Skeletal muscle cell (primary cell): ENCODE results near the gene DEAF1.
A peak's percentile ranks its signal among the peaks of the same experiment; 100 is the strongest.

Experiments used
- DNase-seq: peaks from one replicate; pipeline ENCODE4 v3.0.0-alpha.2; 2010; ENCODE audit warnings: low read depth
- H3K4me3 ChIP-seq: 2 replicates; pipeline ENCODE4 v1.5.1; 2011; ENCODE audit warnings: low read depth, mild to moderate bottlenecking, control low read depth, low read length, moderate library complexity

The DEAF1 gene

DNA sequence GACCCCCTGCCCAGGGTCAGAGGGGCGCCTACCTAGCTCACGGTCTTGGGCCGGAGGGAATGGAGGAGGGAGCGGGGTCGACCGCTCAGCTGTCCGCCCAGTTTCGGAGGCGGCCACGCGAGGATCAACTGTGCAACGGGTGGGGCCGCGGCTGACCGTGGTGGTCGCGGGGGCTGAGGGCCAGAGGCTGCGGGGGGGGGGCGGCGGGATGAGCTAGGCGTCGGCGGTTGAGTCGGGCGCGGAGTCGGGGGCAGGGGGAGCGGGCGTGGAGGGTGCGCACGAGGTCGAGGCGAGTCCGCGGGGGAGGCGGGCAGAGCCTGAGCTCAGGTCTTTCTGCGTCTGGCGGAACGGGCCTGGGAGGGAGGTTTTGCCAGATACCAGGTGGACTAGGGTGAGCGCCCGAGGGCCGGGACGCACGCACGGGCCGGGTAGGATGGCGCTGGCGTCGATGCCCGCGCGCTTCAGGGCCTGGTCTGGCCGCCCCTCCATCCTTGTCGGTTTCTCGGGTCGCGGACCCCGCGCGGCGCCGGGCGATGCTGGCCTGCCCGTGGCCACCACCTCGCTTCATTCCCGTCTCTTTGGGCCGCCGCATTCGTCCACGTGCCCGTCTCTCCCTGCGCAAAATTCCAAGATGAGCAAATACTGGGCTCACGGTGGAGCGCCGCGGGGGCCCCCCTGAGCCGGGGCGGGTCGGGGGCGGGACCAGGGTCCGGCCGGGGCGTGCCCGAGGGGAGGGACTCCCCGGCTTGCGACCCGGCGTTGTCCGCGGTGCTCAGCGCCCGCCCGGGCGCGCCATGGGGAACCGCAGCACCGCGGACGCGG lies 58.3 kb downstream of the DEAF1 start, which contains the start of gene DRD4:
TSS of gene DRD4 (plus strand) at position 759 of the 822 bp plus-strand sequence. CDS start at position 795, 36 bp downstream.
- no peak for DNase-seq
- peak within 1 kb of the TSS; percentile 11 for H3K4me3 ChIP-seq

DNA sequence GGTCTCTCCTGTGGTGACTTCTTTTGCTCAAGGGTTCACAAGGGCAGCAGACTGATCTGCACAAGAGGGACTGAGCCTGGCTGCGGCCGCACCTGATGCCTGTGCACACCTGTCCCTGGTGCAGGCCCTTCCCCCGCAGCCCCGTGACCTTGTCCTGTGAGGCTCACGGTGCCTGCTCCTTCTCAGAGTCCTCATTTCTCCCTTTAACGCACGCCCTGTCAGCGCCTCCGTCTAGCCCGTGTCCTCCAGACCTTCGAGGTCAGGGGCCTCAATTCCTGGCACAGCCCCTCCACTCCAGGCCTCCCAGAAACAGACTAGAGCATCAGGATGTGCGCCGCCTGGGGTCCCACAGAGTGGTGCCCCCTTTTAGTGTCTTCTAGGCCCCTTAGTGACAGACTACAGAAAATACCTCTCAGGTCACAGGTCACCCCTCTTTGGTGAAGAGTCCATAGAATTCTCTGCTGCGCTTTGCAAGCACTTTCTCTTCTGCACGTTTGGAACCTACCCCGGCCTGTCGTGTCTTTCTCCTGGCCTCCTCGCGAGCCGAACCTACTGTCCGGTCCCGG lies 59.0 kb downstream of the DEAF1 start:
- no peak for DNase-seq
- no peak overlapping the region for H3K4me3 ChIP-seq

DNA sequence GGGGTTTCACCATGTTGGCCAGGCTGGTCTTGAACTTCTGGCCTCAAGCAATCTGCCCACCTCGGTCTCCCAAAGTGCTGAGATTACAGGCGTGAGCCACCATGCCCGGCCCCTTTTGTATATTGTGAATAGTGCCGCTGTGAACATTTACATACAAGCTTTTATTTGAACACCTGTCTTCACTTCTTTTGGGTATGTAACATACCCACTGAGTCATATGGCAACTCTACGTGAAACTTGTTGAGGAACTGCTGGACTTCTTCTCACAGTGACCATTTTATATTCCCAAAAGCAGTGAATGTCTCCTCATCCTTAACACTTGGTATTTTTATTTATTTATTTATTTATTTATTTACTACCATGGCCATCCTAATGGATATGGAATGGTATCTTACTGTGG lies 64.2 kb downstream of the DEAF1 start:
- DNase-seq: no peak
- no peak overlapping the region for H3K4me3 ChIP-seq

DNA sequence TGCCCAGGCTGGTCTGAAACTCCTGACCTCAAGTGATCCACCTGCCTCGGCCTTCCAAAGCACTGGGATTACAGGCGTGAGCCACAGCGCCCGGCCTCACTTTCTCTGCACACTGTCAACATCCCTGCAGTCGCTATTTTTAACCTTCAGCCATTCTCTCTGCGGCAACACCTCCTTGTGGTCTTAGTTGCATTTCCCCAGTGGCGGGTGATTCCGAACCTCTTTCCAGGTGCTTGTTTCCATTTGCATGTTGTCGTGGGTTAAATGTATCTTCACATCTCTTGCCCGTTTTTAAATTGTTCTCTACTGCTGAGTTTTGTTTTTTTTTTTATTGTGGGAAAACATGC lies 65.8 kb downstream of the DEAF1 start:
- no peak for DNase-seq
- H3K4me3 ChIP-seq: no peak overlapping the region

DNA sequence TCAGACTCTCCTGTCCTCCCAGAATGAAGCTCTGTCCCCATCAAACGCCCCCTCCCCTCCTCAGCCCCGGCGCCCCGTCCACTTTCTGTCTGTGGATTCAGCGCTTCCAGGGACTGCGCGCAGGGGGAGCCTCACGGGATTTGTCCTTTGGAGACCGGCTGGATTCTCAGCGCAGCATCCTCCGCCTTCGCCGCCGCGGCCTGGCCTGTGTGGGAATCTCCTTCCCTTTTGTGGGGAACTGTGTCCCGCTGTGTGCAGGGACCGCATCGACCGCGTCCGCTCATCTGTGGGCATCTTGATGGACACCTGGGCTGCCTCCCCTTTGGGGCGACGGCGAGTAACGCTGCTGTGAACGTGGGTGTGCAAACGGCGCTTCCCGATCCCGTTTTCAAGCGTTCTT lies 67.0 kb downstream of the DEAF1 start:
- no peak overlapping the region for H3K4me3 ChIP-seq
- DNase-seq: no peak

DNA sequence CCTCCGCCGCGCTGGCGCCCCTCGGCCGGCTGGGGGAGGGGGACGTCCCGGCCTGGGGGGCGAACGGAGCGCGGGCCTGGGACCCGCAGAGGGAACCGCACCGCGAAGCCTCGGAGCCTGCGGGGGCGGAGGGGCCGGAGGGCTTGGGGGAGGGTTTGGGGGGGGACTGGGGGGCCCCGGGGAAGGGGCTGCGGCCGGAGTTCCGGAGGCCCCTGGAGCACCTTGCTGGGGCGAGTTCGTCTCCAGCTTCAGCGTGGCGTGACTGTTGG lies 67.8 kb downstream of the DEAF1 start:
- no peak for DNase-seq
- H3K4me3 ChIP-seq: no peak overlapping the region

DNA sequence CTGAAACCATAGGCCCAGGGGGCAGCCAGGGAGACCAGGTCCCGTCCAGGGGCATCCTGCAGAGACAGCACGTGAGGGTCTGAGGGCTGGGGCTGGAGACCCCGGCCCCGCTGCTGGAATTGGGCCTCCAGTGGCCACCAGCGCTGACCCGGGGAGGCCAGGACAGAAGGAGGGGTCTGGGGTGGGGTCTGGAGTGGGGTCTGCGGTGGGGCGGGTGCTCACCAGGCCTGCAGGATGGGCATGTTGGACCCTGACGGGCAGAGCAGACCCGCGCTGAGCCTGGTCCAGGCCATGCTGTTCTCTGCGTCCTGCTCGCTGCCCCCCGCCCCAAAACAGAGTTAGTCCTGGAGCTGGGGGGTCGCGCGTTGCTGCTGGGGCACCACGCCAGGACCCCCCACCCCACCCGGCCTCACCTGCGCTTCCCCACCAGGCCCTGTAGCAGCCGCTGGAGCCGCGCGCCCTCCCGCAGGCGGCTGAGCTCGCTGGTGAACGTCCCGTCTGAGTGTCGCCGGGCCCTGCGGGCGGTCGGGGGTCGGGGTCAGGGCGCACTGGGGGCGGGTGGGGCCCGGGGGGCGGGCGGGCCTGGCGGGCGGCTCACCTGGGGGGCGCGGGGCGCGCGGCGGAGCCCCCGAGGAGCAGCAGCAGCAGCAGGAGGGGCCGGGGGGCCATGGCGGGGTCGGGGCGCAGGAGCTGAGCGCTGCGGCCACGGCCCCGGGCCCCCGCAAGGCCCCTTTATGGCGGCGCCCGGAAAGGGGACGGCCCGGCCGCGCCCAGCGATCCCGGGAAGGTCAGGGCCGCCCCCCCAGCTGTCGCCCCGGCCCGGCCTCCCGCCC lies 68.3 kb downstream of the DEAF1 start, which contains the start of gene SCT:
TSS of gene SCT (minus strand) at position 707 of the 833 bp plus-strand sequence. CDS start at position 669, 38 bp downstream.
- DNase-seq: no peak
- H3K4me3 ChIP-seq: no peak within 1 kb of the TSS

DNA sequence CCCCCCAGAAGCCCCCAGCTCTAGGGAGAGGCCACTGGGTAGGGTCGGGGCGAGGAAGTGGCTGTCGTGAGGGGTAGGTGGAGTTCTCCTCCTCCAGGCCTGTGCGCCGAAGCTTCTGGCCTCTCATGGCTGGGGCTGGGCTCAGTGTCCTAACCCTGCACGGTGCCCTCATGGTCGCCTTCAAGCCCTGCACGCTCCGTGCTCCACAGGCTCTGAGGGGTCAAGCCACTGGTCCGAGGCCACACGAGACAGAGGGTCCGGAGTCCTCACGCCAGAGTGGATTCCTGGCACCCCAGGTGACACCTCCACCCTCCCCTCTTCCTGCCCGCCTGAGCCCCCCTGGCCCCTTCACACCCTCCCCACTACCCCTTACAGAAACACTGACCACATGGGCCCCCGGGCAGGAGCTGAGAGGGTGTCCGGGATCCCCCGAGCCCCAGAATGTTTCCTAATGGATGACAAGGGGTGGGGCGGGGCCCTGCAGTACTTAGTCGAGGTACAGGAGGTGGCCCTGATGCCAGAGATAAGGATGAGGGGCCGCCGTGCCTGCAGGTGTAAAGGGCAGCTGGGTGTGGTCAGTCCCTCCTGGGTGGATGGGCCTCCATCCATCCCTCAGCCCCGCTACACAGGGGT lies 69.3 kb downstream of the DEAF1 start:
- no peak for DNase-seq
- H3K4me3 ChIP-seq: no peak overlapping the region

DNA sequence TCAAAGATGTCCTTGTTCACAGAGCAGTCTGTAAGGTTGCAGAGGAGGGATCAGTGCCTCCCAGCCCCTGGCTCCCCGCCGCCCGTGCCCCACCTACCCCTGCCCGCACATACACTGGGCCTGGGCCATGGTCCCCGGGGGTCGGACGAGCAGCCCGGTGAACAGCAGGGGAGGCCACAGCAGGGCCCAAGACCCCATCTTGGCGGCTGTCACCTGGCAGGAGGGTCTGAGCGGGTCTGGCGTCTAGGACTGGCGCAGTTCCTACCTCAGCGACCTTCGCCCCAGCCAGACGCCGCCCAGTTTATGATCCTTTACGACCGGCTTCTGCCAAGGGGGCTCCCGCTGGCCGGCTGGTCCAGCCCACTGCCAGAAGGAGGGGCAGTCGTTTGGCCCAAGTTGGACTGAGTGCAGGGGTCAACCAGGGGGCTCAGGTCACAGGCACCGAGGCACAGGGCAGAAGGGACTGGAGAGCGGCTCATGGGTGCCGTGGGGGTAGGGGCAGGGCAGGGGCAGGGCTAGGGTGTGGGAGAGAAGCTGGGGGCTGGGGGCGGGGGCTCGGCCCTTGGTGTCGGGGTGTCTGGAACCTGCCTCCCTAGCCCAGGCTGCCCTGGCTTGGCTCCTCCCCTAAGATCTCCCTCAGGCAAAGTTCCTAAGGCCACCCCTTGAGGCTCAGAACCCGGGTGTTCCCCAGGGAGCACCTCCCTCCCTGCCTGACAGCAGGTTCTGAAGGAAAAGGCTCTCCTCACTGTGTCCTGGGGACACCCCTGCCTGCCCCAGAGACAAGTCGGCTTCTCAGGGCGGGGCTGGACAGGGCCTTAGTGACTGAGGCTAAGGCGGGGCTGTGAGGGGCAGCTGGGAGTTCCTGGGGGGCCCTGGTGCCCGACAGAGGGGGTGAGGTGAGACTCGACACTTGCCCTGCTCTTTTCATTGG lies 70.1 kb downstream of the DEAF1 start, which contains the start of gene CDHR5:
TSS of gene CDHR5 (minus strand) at position 251 of the 931 bp plus-strand sequence. CDS start at position 198, 53 bp downstream.
- DNase-seq: no peak
- H3K4me3 ChIP-seq: no peak within 1 kb of the TSS

DNA sequence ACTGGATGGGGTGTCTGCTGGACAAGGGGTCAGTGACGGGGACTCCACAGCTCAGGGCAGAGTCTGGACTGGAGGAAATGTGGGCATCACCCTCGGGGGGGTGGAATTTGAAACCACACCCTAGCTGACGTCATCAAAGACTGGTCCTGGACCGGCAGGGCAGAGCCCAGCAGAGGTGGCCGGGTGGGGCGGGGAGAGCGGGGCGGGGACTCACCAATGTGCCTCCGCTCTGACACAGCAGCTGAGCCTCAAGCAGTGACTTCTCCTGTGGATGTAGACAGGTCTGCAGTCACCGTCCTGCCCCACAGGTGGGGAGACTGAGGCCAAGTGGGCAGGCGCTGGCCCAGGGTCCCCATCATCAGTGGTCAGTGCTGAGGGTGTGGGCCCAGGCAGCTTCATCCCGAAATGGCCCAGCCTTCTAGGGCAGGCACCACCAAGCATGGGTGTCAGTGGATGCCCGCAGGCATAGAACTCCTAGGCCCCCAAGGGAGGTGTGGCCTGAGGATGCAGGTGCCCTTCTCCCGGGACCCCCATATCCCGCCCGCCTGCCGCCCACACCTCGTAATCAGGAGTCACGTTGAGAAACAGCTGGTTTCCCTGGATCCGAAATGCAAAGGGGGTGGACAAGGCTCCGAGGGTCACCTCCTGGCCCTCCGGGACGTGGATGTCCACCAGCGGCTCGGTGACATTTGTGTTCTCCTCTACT lies 70.9 kb downstream of the DEAF1 start:
- no peak overlapping the region for H3K4me3 ChIP-seq

DNA sequence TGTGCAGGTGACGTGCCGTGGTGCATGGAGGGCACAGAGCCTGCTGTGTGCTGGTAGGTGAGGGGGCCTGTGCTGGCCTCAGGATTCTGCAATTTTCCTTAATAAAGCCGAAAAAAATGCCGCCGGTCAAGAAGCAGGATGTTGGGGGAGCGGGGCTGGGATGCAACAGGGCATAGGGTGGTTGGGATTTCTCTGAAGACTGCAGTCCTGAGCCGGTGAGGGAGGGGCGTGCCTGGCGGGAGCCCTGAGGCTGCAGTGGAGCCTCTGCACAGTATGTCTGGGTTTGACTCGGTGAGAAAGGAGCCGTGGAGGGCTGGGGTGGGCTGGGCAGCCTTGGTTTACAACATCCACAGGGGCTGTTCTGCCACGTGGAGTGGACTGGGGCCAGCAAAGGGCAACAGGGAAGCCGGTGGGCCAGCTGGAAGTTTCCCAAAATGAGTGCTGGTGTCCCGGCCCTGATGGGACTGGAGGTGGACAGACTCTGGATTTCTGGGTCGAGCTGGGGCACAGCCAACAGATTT lies 71.6 kb downstream of the DEAF1 start:
- DNase-seq: no peak
- H3K4me3 ChIP-seq: no peak overlapping the region

More for the DNA sequence above, 70.9 kb downstream of the DEAF1 start:
- DNase-seq: no peak

DNA sequence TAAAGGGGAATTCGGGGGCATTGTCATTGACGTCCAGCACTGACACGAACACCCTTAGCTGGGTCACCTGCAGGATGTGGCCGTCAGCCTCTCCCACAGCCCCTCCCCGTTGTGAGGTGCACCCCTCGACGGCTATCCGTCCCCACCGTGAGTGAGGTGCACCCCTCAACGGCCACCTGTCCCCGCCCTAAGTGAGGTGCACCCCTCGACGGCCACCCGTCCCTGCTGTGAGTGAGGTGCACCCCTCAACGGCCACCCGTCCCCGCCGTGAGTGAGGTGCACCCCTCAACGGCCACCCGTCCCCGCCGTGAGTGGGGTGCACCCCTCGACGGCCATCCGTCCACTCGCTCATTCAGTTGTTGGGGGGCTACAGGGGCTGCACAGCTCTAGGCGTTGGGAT lies 73.2 kb downstream of the DEAF1 start:
- no peak for DNase-seq
- H3K4me3 ChIP-seq: no peak overlapping the region

DNA sequence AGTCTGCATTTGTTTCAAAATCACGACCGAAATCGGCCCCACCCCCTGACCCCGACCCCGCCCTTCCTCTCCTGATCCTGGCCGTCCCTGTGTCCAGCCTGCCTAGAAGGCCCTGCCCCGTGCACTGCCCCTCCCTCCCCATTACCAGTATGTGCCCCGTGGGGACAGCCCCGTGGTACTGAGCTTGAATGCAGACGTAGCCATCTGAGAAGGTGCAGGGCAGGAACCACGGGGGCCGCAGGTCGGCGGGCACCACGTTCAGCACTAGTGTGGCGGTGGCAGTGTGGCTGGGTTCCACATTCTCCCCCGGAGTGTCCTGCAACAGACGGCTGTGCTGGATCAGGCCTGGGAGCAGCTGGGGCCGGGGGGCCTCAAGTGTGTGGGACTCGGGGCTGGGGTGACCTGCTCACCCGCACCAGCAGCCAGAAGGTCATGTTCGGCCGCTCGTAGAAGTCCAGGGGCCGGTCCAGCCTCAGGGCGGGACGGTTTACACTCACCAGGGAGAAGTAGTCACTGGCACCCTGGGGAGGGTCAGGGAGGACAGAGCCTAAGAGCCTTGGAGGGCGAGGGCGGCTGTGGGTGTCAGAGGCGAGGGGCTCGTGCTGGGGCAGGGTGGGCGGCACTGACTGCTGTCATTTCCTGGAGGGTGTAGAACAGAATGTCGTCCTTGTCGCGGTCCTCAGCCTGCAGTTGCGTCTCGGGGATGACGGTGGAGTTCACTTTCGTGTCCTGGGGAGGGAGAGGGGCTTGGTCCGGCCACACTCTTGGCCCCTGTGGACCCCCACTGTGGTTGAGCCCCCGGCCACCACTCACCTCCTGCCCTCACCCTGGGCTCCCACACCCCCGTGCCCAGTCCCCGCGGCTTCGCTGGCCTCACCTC lies 73.8 kb downstream of the DEAF1 start:
- DNase-seq: no peak
- H3K4me3 ChIP-seq: no peak overlapping the region

DNA sequence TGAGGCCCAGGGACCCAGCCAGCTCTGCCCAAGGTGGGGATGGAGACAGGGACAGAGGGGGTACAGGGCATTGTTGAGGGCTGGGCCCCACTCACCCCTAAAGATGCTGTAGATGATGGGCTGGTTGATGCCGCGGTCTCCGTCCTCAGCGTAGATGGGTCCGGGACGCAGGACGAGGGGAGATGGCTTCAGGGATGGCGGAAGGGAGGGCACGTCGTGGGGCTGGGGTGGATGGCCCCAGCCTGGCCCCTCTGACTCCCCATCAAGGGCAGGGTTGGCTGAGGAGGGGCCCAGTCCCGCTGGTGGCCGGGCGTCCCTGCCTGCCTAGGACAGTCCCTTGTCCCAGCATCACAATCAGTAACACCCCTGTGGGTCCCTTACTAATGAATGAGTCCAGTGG lies 74.8 kb downstream of the DEAF1 start:
- H3K4me3 ChIP-seq: no peak overlapping the region
- no peak for DNase-seq

DNA sequence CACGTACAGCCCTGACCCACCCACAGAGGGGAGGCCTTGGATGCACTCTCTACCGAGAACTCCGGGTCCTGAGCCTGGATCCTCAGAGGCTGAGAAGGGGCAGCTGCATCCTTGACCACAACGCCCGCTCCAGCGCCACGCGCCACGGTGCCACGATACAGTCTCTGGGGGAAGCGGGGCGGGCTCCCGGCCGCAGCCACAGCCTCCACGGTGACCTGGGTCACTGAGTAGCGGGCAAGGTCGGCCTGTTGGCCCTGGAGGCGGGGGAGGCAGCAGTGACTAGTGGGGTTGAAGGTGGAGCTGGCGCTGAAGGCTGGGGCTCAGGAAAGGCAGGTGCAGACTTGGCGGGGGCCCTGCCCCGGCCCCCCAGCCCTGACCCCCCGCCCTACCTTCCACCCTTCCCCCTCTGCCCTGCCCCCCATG lies 75.4 kb downstream of the DEAF1 start:
- DNase-seq: no peak
- no peak overlapping the region for H3K4me3 ChIP-seq

DNA sequence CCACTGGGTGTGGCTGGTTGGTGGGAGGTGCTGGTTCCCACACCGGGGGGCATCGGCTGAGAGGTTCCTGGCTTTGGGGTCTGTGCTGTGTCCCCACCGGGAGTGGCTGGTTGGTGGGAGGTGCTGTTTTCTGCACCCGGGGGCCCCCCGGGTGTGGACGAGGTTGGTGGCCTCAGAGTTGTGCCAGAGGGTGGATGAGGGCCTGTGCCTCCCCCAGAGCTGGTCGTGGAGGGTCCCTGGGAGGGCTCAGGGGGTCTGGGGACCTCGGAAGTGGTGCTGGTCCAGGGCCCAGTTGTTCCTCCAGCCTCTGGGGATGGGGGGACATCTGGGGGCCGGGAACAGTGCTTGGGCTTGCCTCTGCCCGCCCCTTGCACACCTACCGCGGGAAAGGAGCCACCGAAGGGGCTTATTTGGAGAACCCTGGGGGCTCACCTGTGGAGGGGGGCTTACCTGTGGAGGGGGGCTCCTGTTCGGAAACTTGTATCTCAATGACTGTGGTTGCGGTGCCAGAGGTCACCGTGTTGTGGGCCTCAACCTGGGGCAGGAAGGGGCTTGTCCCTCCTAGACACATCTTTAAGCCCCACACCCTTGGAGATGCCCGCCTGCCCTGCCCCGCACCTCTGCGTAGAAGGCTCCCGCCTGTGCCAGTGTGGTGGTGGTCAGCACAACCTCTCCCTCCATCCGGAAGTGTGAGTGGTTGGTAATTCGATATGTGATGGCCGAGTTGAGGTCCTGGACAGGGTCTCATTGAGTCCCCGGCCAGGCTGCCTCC lies 76.0 kb downstream of the DEAF1 start:
- H3K4me3 ChIP-seq: no peak overlapping the region
- no peak for DNase-seq
